Motor neuron (in vitro differentiated cells): ENCODE results near the gene PDE4C. TPM values are rescaled to one million over a fixed set of nuclear protein-coding genes. Genes with fewer than 3 reads are reported as not detected.

Experiments
- ATAC-seq, 8 experiments: fragments of 200-7000 bp; cut with Tn5 transposase; replicated peaks in 6 of 8; 2 replicates each; pipeline ENCODE4 v1.8.0; 2021; ENCODE audit warnings: mild to moderate bottlenecking in 8 of 8, moderate library complexity in 8 of 8
- H3K27ac ChIP-seq, 2 donors: fragments of 250-450 bp; sonication (Bioruptor Pico); 2 replicates each; pipeline ENCODE4 v1.9.0; 2021; ENCODE audit warnings: antibody characterized with exemption in 2 of 2, mild to moderate bottlenecking in 2 of 2, moderate library complexity in 1 of 2
- H3K4me1 ChIP-seq, 2 donors: fragments of 250-450 bp; sonication (Bioruptor Pico); replicated peaks in 1 of 2; 2 replicates each; pipeline ENCODE4 v1.6.1; 2021; ENCODE audit warnings: antibody characterized with exemption in 2 of 2, mild to moderate bottlenecking in 2 of 2, moderate library complexity in 1 of 2
- H3K4me3 ChIP-seq, 5 donors: fragments of 250-450 bp; sonication (Bioruptor Pico); 2 replicates each; pipeline ENCODE4 v1.9.0; 2021; ENCODE audit warnings: antibody characterized with exemption in 5 of 5, mild to moderate bottlenecking in 5 of 5, moderate library complexity in 4 of 5
- WGBS, 10 experiments: fragments of 450-650 bp; shearing (Covaris generic); methylation state at CpG; one replicate each; pipeline ENCODE4 v1.0.0; 2022; 5-methylcytosine and 5-hydroxymethylcytosine counted together
- in situ Hi-C, 9 experiments: fragments of 400-800 bp; cut with MboI; loops; one replicate each; pipeline ENCODE4 v1.15.0; 2021; ENCODE audit warnings: low sequenced_read_pairs in 9 of 9, low pct_unique_long_range_greater_than_20kb in 2 of 9; ENCODE audit not compliant: unreplicated experiment in 9 of 9
- total RNA-seq, 8 experiments: library from RNA; unstranded; fragments of 300-600 nt; gene quantifications; 2 replicates each; pipeline versions ENCODE4 v1.2.3 to v1.2.4, GENCODE V29; 2022

Gene PDE4C
- total RNA-seq, 8 experiments from 2014 or later = 1.3 to 4.3 (median 2.5) TPM

DNA sequence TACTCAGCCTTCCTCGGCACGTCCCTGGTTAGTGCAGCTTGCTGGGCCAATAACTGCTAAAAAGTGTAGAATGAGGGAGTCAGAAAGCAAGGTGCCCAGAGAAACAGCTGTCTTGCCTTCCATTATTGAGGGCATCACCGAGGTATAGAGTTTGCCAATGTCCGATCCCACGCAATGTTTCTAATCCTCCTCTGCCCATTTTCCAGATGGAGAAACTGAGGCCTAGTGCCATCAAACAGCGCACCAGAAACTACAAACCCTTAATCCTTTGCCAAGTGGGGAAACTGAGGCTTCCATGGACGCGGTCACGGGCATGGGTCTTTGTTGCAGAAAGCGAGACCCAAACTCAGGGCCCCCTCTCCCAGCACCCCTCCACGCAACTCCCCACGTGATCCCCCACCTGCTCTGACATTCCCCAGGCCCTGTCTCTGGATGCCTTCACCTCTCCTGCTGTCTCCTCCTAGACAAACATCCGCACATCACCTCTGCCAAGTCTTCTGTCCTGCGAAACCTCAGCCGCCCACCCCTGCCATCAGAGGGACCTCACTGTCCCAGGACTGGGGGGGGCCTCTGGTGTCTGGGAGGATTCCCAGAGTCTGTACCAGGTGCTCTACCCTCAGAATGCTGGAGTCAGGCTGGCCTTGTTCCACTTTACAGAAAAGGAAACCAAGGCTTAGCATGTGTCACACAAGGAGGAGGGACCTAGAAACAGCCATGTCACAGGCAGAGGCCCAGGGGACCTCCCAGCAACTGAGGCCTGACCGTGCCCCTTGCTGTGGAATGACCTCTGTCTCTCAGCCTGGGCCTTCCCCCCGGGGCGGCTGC, 930 bp upstream of the PDE4C start:
- no peak overlapping the region for H3K27ac ChIP-seq
- H3K4me3 ChIP-seq = no peak overlapping the region
- H3K4me1 ChIP-seq = peaks cover 12 to 30% of the 10 kb centered on the region in 2 donors
- WGBS, 10 experiments = 67 to 83% (median 80%) methylated on average over 1 to 10 of the region's 18 CpGs; no CpG with 5 or more reads in 3 of the 10 experiments
- no peak for ATAC-seq
- in situ Hi-C loops = no loop called here

DNA sequence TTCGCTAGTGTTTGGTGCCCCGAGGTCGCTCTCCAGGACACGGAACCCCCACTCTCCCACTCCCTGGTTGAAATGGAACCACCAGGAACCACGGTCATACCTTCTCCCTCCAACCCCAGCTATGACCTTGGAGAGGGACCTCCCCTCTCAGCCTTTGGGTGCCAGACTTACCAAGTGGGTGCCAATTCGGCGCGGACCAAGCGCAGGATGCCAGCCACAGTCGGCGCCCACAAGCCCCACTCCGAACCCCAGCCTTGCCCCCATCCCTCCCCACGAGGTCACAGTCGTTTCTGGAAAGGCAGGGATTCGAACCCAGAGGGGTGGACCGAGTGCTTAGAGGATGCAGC, 910 bp downstream of the PDE4C start:
- H3K27ac ChIP-seq = no peak overlapping the region
- H3K4me1 ChIP-seq = peaks cover 7 to 16% of the 10 kb centered on the region in 2 donors
- peak overlapping the region in 1 of 5 donors; percentile 21 for H3K4me3 ChIP-seq
- 0 to 20% (median 17%) methylated on average over 1 to 2 of the region's 16 CpGs; no CpG with 5 or more reads in 7 of the 10 experiments for WGBS, 10 experiments
- ATAC-seq = no peak
- in situ Hi-C loops = no loop called here

GRCh38 chr19:18224525-18225354, 1.5 kb downstream of the PDE4C start:
- 0 to 6% (median 0%) methylated on average over 1 to 37 of the region's 81 CpGs; no CpG with 5 or more reads in 3 of the 10 experiments for WGBS, 10 experiments
- Histone ChIP-seq H3K27ac (no peak overlapping the region), H3K4me3 (peak overlapping the region; percentile 26 to 36 (median 31)), H3K4me1 (peaks cover 7 to 16% of the 10 kb centered on the region in 2 donors)
- peak; percentile 93 to 100 (median 98) for ATAC-seq
- in situ Hi-C loops = no loop called here

- H3K4me1 ChIP-seq = peaks cover 7 to 16% of the 10 kb centered on the region in 2 donors
- ATAC-seq = peak in 6 of 8 experiments; percentile 3 to 18 (median 14)
- WGBS, 10 experiments = 0 to 10% (median 0%) methylated on average over 2 to 25 of the region's 39 CpGs; no CpG with 5 or more reads in 3 of the 10 experiments
- H3K27ac ChIP-seq = no peak overlapping the region
- in situ Hi-C loops = no loop called here
- peak overlapping the region; percentile 26 to 36 (median 31) for H3K4me3 ChIP-seq
These were observed 2.2 kb downstream of the PDE4C start for GRCh38 chr19:18223860-18224524.

GRCh38 chr19:18221815-18222725, 4.2 kb downstream of the PDE4C start:
- WGBS, 10 experiments = 26 to 97% (median 74%) methylated on average over 2 to 14 of the region's 25 CpGs
- no peak overlapping the region for H3K27ac ChIP-seq
- in situ Hi-C loops = no loop called here
- H3K4me3 ChIP-seq = no peak overlapping the region
- no peak for ATAC-seq
- H3K4me1 ChIP-seq = peaks cover 7 to 16% of the 10 kb centered on the region in 2 donors

DNA sequence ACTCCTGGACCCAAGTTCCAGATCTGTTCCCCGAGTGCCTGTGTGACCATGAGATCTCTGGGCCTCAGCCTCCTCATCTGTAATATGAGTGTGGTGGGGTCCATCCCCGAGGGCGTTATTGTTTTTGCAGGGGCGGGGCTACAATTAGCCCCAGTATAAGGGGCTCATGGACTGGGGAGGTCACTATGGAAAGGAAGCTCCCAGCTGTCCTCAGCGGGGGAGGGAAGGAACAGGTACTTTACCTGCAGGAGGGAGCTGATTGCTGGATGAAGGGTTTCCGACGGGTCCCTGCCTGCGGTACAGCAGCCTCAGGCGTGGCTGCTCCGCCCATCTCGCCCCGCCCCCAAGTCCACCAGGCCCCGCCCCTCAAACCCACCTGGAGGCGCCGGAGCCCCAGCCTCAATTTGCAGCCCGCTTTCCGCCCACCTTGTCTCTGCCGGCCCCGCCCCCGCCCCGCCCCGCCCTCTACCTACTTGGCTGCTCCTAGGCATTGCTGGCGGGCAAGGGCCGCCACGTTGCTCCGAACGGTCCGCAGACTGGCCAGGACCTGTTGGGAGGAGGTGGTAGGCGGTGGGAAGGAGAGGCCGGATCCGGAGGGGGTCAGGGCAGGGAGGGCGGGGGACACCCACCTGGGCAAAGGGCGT, 5.5 kb downstream of the PDE4C start:
- no peak for ATAC-seq
- no peak overlapping the region for H3K4me3 ChIP-seq
- WGBS, 10 experiments = 0 to 19% methylated on average over 2 to 3 of the region's 33 CpGs; no CpG with 5 or more reads in 8 of the 10 experiments
- peaks cover 2 to 10% of the 10 kb centered on the region in 2 donors for H3K4me1 ChIP-seq
- H3K27ac ChIP-seq = no peak overlapping the region
- in situ Hi-C loops = no loop called here

- in situ Hi-C loops = no loop called here
- WGBS, 10 experiments = 16 to 88% (median 73%) methylated on average over 1 to 17 of the region's 28 CpGs; no CpG with 5 or more reads in 3 of the 10 experiments
- Histone ChIP-seq H3K4me1 (peaks cover 0 to 4% of the 10 kb centered on the region in 2 donors), H3K4me3 (no peak overlapping the region), H3K27ac (no peak overlapping the region)
- no peak for ATAC-seq
These were observed 6.2 kb downstream of the PDE4C start for GRCh38 chr19:18219911-18220631.

DNA sequence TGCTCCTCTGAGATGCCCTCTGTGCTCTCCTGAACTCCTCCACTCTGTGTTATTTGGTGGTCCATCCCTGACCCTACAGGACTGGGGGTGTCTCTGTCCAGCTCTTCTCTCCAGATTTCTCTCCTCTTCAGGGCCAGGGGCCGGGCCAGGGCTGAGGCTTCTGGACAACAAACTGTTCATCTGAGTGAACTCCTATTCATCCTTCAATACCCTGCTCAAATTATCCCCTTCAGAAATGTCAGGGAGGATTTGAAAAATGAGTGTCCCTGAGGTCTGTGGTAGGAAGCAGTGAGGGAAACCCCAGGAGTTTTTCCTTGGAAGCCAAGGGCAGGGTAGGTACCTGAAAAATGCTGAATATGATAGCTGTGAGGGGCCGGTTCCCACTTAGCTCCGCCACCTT, 7.6 kb downstream of the PDE4C start:
- no peak overlapping the region for H3K4me3 ChIP-seq
- in situ Hi-C loops = no loop called here
- no peak for ATAC-seq
- 40 to 90% (median 80%) methylated on average over 1 to 3 of the region's 3 CpGs; no CpG with 5 or more reads in 5 of the 10 experiments for WGBS, 10 experiments
- no peaks in the 10 kb centered on the region for H3K4me1 ChIP-seq
- no peak overlapping the region for H3K27ac ChIP-seq

DNA sequence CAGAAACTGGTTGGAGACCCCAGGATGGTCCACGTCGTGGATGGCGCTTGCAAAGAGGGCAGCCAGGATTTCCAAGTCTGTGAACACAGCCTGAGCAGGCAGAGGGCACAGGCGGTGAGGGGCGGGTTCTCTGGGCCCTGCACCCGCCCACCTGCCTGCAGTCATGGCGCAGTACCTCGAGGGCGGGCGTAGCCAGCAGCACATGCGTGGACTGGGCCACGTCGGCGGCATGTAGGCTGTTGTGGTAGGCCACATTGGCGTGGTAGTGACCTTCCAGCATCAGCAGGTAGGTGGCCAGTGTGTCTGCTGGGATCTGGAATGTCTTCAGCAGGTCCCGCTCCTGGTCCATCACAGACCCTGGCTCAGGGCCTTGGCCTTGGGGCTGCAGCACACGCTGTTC, 8.1 kb downstream of the PDE4C start:
- WGBS, 10 experiments = 47 to 88% (median 69%) methylated on average over 1 to 7 of the region's 17 CpGs; no CpG with 5 or more reads in 3 of the 10 experiments
- Histone ChIP-seq H3K4me1 (no peaks in the 10 kb centered on the region), H3K27ac (no peak overlapping the region), H3K4me3 (no peak overlapping the region)
- ATAC-seq = peak in 2 of 8 experiments; percentile 12 to 21
- in situ Hi-C loops = no loop called here

- in situ Hi-C loops = no loop called here
- Histone ChIP-seq H3K27ac (no peak overlapping the region), H3K4me3 (no peak overlapping the region), H3K4me1 (no peaks in the 10 kb centered on the region)
- WGBS, 10 experiments = 50 to 100% (median 83%) methylated on average over 1 to 3 of the region's 8 CpGs; no CpG with 5 or more reads in 5 of the 10 experiments
- no peak for ATAC-seq
These were observed 9.4 kb downstream of the PDE4C start for GRCh38 chr19:18216789-18217188.

DNA sequence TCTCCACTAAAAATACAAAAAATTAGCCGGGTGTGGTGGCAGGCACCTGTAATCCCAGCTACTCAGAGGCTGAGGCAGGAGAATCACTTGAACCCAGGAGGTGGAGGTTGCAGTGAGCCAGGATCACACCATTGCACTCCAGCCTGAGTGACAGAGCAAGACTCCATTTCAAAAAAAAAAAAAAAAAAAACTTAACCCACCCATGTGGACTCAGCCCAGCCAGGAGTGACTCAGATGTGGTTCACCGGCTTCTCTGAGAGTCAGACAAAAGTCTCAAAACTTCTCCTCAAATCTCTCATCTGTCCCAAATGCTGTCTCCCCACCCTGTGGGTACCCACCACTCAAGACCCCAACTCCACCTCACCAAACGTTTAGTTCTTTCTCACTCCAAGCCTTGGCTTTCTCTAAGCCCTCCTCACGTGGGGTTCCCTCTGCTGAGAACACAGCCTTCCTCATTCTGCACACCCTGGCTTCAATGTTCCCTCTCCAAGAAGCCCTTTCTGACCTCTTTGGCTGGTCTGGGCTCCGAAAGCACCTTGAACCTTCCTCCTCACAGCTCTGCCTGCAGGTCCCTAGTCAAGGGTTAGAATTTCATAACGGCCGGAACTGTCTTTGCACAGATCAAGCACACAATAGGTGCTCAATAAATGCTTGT, 11.3 kb downstream of the PDE4C start:
- Histone ChIP-seq H3K4me3 (no peak overlapping the region), H3K4me1 (no peaks in the 10 kb centered on the region), H3K27ac (no peak overlapping the region)
- in situ Hi-C loops = no loop called here
- ATAC-seq = peak in 3 of 8 experiments; percentile 25 to 93 (median 89)
- 0 to 86% (median 47%) methylated on average over 1 to 6 of the region's 7 CpGs; no CpG with 5 or more reads in 4 of the 10 experiments for WGBS, 10 experiments
